Stimulated activated CD4-positive, alpha-beta T cell treated with anti-CD3 and anti-CD28 coated beads, Interleukin-4, amount 100 ng/mL, for 24 hours (primary cell): ENCODE data around the gene SYT1.
A peak's percentile ranks its signal among the peaks of the same experiment; 100 is the strongest.

Experiments
- DNase-seq: peaks from one replicate; pipeline ENCODE4 v3.0.0-alpha.2; 2020

Gene SYT1

GRCh38 chr12:79367032-79367589 lies 502.5 kb downstream of the SYT1 start:
- no peak for DNase-seq

GRCh38 chr12:79370021-79370420 lies 505.4 kb downstream of the SYT1 start:
- no peak for DNase-seq

DNA sequence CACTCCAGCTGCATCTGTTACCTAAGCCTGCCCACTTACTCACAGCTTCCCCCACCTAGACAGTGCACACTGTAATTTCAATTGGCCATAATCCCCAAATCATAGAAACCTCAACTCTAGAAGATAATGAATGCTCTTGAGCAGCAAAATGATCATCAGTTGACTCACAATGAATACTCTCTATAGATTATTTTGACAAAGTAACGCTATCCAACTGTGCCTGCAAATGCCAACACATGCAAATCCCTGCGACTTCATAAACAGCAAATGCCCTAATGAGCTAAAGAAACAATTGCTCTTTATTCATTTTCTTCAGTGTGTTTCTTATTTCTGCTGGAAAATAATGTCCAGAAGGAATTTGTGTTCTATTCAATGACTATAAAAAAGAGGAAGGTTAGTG lies 506.7 kb downstream of the SYT1 start:
- no peak for DNase-seq

- DNase-seq: no peak
These were observed 509.4 kb downstream of the SYT1 start for GRCh38 chr12:79373896-79374499.

DNA sequence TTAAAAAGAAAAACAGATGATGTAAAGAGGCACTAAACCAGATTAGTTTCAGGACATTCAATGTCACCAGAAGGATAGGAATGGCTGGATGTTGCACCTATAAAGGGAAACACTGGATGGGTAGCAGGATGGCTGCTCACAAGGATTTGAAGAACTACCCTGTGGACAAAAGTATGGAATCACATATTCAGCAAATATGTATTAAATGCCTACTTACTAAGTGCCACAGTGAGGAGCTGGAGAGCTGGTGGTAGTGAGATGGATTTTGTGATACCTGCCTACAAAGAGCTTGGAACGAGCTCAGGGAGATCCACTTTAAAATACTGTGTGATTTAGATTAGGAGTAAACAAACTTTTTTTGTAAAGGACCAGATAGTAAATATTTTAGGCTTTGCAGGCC lies 510.0 kb downstream of the SYT1 start:
- DNase-seq: no peak

DNA sequence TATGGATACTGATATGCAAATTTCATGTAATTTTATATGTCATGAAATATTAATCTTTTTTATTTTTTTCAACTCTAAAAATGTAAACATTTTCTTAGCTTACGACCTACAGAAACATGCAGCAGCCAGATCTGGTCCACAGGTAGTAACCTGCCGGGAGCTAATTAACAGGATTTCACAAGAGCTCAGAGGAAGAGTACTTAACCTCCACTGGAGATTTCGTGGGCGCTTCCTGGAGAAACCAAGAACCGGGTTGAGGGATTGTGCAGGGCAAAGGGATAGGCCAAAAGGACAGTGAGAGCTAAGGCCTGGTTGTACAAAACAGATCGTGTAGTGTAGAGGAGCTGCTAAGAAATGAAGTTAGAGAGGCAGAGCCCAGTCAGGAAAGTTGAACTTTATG lies 510.5 kb downstream of the SYT1 start:
- no peak for DNase-seq

- no peak for DNase-seq
These were observed 513.9 kb downstream of the SYT1 start for GRCh38 chr12:79378496-79378895.

GRCh38 chr12:79380402-79380801 lies 515.8 kb downstream of the SYT1 start:
- DNase-seq: no peak

DNA sequence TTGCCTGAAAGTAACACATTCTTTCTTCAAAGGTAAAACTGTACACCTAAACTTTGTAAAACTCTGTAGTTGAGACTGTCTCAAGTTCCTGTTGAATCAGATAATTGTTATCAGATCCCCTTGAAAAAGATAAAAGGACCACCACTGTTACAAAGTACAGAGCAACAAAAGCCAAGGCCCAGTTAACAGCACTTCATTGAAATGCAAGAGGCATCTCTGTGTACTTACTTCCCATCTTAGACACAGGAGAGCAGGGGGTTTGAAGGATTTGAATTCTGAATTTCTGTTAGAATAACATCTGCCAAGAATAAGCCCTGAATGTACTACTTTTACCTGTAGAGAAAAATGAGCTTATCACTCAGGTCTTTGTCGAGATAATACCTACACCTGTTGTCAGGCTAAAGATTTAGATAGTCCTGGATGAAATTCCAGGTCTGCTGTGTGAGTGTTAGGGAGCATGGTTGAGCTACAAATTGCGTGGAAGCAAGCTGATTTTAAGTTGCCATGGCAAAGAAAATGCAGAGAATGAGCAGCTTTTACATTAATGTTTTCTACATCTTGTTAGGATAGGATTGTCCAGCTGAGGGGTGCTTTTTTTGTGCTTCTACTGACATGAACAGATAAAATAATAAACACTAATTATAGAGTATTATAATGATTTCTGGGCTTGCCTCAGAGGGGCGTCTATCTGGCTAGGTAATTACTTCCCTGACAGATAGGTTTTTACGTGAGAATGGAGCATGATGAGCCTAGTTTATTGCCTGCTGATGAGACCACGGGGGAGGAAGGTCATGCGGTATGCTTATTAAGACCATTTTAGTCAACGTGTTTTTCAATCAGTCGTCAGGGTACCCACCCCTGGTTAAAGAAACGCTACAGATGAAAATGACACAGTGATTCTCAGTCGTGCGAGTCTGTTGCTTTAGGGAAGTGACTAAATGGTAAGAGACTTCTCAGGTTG lies 517.0 kb downstream of the SYT1 start:
- DNase-seq: no peak

DNA sequence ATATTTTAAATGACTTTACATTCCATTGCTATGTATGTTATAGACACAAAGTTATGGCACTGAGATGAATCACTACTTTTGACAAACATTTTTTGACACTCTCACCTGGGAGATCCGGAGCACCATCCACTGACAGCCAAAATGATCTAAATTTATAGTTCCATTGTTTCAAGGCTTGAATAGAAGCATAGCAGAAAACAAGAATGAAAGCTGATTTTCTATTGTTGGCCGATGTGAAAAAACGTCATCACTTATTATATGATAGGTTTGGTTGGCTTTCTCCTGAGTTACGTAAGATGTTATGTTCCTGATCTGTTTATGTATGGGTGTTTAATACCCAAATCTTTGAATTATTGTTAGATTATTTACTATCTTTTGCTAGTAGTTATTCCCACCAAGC lies 520.0 kb downstream of the SYT1 start:
- DNase-seq: no peak

- no peak for DNase-seq
These were observed 523.4 kb downstream of the SYT1 start for GRCh38 chr12:79388011-79388410.

DNA sequence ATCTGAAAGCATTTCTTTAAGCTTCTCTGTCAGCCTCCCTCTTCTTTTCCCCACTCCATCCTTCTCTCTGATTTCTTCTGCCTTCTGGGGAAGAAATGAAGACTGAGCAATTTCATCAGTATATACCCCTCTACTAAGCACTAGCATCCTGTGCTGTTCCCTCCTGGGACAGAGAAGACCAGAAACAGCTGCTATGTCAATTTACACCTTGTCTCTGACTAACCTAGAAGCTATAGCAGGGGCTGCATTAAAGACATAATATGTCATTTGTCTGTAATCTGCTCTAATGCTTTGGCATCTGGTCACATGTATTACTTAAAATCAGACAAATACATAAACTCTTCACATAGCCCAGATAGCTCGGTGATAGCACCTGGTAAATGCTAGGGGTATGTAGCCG lies 529.3 kb downstream of the SYT1 start:
- no peak for DNase-seq

- no peak for DNase-seq
These were observed 533.0 kb downstream of the SYT1 start for GRCh38 chr12:79397609-79398008.

DNA sequence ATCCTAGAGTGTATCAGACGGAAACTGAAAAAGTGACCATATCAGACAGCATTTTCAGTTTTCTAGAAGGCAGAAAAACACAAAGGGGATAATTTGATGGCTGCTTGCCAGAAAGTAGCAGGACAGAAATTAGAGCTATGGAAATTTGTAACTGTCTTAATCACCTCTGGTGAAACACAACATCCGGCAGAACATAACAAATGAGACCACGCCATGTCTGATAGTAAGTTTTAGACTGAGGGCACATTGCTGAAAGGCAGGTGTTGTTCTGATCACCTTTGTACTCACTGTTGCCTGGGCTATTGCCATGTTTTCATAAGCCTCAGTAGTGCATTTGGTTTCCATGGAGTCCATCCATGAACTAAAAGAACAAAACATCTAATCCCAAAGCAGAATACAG lies 535.9 kb downstream of the SYT1 start:
- DNase-seq: no peak

- DNase-seq: no peak
These were observed 538.0 kb downstream of the SYT1 start for GRCh38 chr12:79402606-79403005.

DNA sequence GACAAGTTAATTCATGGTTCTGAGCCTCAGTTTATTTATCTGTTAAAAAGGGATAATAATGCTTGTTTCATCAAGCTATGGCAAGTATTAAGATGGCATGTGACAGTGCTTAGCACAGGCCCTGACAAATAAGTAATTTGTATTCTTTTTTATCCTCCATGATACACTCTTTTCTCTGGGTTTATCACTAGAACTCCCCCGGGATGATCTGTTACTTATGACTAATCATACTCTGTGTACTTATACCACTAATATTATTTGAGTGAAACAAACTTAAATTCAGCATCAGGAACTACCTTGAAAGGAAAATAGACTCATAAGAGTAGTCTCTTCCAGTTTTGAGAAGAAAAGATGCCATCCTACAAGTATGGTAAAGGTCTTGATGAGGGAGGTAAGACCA lies 542.4 kb downstream of the SYT1 start:
- no peak for DNase-seq

GRCh38 chr12:79407671-79408622 lies 543.4 kb downstream of the SYT1 start:
- peak; percentile 4 for DNase-seq

DNA sequence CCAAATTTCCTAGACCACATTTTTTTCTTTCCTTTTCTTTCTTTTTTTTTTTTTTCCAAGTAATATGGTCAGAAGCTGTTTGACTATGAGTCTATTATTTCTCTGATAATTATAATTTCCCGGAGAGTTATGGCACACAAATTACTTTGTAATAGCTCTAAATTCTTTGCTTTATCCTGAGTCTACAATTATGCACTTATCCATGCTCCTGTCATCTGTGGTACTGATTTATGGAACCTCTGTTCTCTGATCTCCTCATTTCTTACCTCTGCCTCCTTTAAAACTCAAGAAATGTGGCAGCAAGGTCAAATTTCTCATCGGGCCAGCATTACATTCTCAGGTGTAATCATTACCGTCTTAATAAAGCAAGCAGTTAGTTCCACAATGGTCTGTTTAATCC lies 544.1 kb downstream of the SYT1 start:
- DNase-seq: no peak

GRCh38 chr12:79409562-79409961 lies 545.0 kb downstream of the SYT1 start:
- no peak for DNase-seq

- DNase-seq: no peak
These were observed 547.2 kb downstream of the SYT1 start for GRCh38 chr12:79411791-79412190.

DNA sequence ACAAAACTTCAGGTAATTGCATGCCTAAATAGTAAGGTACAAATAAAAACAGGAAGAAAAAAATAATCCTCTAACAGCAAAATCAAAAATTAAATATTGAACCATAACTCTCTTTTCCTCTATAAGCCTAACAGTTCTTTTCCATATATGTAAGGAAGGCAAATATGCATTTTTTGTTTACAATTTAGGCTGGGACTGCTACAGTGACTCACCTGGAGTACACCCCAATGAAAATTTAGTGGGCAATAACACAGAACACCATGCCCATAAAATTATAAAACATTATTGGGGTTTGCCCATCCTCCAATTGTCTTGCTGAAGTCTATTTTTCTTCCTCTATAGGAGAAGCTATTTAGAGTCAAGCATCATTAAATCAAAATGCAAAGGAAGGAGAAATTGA lies 549.2 kb downstream of the SYT1 start:
- no peak for DNase-seq

DNA sequence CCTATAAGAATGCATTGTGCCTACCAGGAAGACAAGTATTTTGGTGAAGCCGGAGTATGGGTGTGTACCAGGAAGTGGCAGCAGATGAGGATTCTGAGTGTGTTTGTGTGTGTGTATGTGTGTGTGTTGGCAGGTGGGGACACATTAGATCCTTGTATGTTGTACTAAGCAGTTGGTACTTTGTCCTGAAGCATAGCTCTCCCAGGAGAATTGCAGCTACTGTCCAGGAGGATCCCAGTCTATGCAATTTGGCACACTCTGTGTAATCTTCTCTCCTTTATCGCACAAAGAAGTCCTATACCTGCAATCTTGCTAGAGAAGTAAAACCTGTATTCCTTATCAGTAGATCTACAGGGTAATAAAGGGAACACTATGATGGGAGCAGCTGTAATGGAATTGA lies 549.7 kb downstream of the SYT1 start:
- DNase-seq: no peak

DNA sequence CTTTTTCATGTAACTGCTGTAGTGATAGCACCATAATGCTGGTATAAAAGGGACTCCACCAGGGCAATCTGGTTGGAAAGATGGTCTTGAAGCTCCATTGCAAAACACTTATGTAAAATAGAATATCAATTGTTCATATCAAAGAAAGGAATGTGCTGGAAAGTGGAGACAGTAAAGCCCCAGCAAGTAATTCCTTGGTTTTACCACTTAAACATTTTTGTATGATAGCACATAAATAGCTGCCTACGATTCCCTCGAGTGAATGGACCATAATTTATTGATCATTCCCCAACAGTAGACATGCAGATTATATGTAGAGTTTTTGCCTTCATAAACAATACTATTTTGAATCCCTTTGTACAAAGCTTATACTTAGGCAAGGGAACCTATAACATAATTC lies 550.7 kb downstream of the SYT1 start:
- DNase-seq: no peak
